CMK (cell line): Measurements from ENCODE around the gene NT5DC2.

Experiments used
- DNase-seq: peaks from one replicate; pipeline ENCODE4 v3.0.0-alpha.2; 2010; ENCODE audit warnings: low read depth

Gene NT5DC2

DNA sequence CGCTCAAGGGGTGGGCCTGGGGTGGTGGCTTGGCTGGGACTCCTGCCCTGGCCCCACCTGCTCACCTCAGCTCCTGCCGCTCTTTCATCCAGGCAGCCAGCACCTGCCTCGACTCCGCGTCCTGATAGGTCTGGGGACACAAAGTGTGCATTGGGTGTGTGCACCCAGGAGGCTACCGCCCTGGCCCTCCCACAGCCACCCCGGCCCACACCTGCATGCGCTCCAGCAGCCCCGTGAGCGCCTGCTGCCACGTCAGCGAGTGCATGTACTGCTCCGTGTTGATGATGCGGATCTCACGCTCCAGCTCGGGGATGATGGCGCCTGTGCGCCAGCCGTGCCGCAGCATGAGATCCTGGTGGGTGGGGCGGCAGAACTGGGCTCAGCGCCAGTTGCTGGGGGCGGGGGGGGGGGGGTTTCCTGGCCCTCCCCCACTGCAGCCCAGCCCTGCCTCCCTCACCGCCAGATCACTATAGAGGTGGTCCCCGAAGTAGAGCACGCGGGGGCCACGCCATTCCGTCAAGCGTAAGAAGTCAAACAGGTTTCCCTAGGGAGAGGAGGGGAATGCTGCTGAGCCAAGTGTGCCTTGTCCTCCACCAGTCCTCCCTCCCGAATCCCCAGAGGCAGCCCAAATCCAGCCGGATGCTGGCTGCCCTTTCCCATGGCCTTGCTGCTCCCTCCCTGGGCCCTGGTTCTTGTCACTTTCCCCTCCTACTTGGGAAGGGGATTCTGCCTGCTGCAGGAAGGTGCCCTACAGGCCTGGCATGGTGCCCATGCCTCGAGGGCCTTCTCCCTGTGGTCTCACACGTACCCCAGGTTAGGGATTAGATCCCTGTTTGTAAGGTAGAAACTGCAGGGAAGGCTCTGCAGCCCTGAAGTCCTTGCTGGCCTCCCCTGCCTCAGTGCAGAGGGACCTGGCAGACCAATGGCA, 8.6 kb downstream of the NT5DC2 start:
- no peak for DNase-seq

GRCh38 chr3:52524258-52524751, 9.4 kb downstream of the NT5DC2 start:
- no peak for DNase-seq

DNA sequence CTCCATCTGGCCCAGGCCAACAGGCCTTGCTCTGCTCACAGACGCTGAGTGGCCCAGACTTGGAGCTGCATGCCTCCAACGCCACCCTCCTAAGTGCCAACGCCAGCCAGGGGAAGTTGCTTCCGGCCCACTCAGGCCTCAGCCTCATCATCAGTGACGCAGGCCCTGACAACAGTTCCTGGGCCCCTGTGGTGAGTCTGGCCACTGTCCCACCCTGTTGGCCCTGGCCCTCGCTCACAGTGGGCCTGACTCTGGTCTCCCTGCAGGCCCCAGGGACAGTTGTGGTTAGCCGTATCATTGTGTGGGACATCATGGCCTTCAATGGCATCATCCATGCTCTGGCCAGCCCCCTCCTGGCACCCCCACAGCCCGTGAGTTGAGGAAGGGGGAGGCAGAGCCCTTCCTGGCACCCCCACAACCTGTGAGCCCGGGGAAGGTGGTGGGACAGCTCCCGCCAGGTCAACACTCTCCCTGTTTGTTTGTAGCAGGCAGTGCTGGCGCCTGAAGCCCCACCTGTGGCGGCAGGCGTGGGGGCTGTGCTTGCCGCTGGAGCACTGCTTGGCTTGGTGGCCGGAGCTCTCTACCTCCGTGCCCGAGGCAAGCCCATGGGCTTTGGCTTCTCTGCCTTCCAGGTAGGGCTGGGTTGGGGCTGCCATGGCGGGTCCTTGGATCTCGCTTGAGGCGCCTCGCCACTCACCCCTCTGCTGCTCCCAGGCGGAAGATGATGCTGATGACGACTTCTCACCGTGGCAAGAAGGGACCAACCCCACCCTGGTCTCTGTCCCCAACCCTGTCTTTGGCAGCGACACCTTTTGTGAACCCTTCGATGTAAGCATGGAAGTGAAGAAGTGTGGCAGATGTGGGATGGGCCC, 10.0 kb downstream of the NT5DC2 start:
- DNase-seq, result no peak

- DNase-seq, result no peak
Measured at GRCh38 chr3:52522651-52523251, 10.9 kb downstream of the NT5DC2 start.

DNA sequence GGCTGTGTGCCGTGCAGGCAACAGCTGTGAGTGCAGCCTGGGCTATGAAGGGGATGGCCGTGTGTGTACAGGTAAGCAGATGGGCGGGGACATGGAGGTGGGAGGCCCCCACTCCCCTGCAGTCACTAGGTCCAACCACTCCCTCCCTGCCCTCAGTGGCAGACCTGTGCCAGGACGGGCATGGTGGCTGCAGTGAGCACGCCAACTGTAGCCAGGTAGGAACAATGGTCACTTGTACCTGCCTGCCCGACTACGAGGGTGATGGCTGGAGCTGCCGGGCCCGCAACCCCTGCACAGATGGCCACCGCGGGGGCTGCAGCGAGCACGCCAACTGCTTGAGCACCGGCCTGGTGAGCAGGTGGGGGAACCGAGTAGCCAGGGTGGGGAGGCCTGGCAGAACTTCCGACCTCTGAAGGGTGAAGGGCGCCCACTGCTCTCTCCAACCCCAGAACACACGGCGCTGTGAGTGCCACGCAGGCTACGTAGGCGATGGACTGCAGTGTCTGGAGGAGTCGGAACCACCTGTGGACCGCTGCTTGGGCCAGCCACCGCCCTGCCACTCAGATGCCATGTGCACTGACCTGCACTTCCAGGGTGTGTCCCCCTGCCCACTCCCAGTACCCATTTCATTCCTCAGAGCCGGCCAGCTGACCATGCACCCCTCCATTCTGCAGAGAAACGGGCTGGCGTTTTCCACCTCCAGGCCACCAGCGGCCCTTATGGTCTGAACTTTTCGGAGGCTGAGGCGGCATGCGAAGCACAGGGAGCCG, 11.6 kb downstream of the NT5DC2 start:
- DNase-seq, result no peak

DNA sequence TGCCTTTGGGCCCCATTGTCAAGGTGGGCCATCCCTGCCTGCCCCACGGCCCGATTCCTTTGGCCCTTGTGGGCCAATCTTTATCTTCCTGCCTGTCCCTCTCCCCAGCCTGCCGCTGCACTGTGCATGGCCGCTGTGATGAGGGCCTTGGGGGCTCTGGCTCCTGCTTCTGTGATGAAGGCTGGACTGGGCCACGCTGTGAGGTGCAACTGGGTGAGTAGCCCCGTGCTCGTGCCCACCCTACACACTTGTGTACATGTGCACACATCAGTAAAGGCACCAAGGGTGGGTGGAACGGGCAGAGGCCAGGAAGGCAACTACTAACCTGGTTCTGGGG, 12.2 kb downstream of the NT5DC2 start:
- no peak for DNase-seq

DNA sequence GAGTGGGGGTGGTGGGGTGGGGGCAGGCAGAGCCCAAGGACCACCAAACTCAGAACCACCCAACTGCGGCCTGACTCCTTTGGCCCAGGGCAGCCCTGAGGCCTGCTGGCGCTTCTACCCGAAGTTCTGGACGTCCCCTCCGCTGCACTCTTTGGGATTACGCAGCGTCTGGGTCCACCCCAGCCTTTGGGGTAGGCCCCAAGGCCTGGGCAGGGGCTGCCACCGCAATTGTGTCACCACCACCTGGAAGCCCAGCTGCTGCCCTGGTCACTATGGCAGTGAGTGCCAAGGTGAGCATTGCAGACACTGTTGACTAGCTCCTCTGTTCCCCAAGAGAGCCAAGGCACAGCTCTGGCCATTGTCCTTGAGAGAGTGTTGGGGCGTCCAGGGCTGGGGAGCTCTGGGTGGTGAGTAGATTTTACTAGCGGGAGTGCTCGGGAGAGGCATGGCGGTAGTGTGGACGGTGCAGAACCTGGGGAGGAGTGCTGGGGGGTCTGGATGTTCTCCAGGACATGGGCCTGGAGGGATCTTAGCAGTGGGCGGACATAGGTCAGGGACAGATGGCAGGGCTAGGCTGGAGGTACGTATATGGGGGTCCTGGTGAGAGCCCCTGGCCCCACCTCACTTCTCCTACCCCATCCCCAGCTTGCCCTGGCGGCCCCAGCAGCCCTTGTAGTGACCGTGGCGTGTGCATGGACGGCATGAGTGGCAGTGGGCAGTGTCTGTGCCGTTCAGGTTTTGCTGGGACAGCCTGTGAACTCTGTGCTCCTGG, 12.8 kb downstream of the NT5DC2 start:
- DNase-seq, result no peak

GRCh38 chr3:52520141-52520667, 13.5 kb downstream of the NT5DC2 start:
- DNase-seq, result no peak

GRCh38 chr3:52519445-52520140, 14.1 kb downstream of the NT5DC2 start:
- no peak for DNase-seq

GRCh38 chr3:52518723-52519444, 14.8 kb downstream of the NT5DC2 start:
- no peak for DNase-seq

DNA sequence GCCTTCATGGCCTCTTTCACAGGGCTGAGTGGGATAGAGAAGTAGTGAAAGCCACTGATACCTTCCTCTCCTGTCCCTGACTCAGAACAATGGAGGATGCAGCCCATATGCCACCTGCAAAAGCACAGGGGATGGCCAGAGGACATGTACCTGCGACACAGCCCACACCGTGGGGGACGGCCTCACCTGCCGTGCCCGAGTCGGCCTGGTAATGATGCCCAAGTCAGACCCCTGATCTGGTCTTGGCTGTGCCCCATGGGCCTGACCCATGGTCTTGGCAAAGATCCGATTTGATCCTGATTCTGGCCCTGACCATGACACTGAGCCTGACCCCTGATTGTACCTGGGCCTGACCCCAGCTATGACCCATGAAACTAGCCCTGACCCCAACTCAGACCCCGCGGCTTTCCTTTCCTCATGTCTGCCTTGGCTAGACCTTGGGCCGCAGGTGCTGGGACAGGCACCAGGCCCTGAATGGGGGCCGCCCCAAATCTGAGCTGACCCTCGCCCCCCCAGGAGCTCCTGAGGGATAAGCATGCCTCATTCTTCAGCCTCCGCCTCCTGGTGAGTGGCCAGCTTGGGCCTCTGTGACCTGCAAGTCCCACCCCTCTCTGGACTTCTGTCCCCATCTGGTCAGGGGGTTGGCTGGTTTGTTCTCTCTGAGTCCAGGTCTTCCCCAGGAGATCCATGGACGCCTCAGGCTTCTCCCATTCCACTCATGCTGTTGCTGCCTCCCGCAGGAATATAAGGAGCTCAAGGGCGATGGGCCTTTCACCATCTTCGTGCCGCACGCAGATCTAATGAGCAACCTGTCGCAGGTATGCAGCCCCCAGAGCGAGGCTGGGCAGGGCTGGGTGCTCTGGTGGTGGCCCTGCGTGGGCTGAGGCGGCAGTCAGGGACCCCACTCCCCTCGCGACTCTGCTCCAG, 15.6 kb downstream of the NT5DC2 start:
- DNase-seq, result no peak

DNA sequence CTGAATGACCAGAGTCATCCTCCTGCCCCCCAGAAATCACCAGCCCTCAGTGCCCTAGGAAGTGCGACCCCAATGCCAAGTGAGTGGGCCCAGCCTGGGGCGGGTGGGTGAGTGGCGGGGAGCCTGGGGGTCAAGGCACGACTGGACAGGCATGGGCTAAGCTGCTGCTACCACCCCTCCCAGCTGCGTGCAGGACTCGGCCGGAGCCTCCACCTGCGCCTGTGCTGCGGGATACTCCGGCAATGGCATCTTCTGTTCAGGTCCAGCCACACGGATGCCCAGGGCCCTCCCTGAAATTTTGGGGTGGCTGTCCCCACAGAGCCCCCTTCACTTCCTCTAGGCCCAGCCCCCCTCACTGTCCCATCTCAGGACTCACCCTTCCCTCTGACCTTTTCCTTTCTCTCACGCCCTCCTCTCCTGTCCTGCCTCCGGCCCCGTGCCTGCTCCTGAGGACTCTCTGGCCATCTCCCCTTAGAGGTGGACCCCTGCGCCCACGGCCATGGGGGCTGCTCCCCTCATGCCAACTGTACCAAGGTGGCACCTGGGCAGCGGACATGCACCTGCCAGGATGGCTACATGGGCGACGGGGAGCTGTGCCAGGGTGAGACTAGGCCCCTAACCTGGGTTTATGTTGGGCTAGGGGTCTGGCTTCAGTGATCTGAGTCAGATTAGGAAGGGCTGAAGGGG, 17.0 kb downstream of the NT5DC2 start:
- no peak for DNase-seq

DNA sequence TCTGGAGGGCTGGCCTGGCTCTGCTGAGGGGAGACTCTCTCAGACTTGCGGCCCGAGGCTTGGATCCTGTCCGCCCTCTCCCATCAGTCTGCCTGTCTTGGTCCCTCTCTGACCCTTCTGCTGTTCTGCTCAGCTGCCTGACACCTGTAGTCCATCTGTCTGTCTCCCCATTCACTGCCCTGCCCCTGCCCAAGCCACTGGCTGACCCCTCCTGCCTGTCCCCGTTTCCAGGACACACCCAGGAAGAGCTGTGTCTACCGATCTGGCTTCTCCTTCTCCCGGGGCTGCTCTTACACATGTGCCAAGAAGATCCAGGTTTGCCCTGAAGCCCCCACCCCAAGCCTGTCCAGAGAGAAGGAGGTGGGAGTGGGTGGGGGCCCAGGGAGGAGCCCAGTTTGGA, 18.5 kb downstream of the NT5DC2 start:
- DNase-seq, result no peak

- DNase-seq, result no peak
Measured at GRCh38 chr3:52514576-52514975, 19.1 kb downstream of the NT5DC2 start.

- DNase-seq, result no peak
Measured at GRCh38 chr3:52513281-52513680, 20.4 kb downstream of the NT5DC2 start.

DNA sequence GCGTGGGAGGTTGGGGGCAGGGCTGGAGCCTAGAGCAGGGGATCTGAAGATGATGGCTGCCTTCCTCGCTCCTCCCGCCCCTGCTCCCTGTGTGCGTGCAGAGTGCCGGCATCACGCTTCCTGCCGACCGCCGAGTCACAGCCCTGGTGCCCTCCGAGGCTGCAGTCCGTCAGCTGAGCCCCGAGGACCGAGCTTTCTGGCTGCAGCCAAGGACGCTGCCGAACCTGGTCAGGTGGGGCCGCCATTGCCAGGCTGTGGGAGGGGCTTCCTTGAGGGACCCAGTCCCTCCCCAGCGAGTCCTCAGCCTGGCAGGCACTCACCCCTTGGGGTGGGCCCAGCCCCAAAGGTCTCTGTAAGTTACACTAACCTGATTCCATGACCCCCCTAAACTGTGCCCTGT, 20.9 kb downstream of the NT5DC2 start:
- no peak for DNase-seq

GRCh38 chr3:52512105-52512504, 21.6 kb downstream of the NT5DC2 start:
- DNase-seq, result no peak

- no peak for DNase-seq
Measured at GRCh38 chr3:52511509-52511908, 22.1 kb downstream of the NT5DC2 start.
